Astrocyte (in vitro differentiated cells and primary cell): ENCODE results near the gene CILP2. TPM values are rescaled to one million over a fixed set of nuclear protein-coding genes. Genes with fewer than 3 reads are reported as not detected.
A peak's percentile ranks its signal among the peaks of the same experiment; 100 is the strongest.

Experiments used
- DNase-seq: peaks from one replicate; pipeline ENCODE4 v3.0.0-alpha.2; 2010; ENCODE audit warnings: low read depth
- FAIRE-seq: peaks from 2 replicates; lab custom pipeline; 2011; peaks lifted over from hg19 to GRCh38; lab: Jason Lieb, UNC
- H2AFZ ChIP-seq: 2 replicates; pipeline ENCODE4 v1.6.0; 2012; ENCODE audit warnings: low read depth, low read length, inconsistent platforms
- H3K27ac ChIP-seq: 2 replicates; pipeline ENCODE4 v1.5.1; 2011; ENCODE audit warnings: low read depth, low read length, inconsistent platforms
- H3K27me3 ChIP-seq: 2 replicates; pipeline ENCODE4 v1.6.0; 2011; ENCODE audit warnings: low read length, inconsistent platforms; ENCODE audit not compliant: insufficient read depth
- H3K36me3 ChIP-seq: 2 replicates; pipeline ENCODE4 v1.5.1; 2011; ENCODE audit warnings: low read length, inconsistent platforms; ENCODE audit not compliant: insufficient read depth
- H3K4me1 ChIP-seq: 2 replicates; pipeline ENCODE4 v1.5.1; 2011; ENCODE audit warnings: low read length, inconsistent platforms; ENCODE audit not compliant: insufficient read depth
- H3K4me2 ChIP-seq: 2 replicates; pipeline ENCODE4 v1.6.0; 2012; ENCODE audit warnings: low read length, inconsistent platforms
- H3K4me3 ChIP-seq: 2 replicates; pipeline ENCODE4 v1.5.1; 2011; ENCODE audit warnings: low read depth, mild to moderate bottlenecking, low read length, inconsistent platforms; ENCODE audit not compliant: insufficient read depth
- H3K79me2 ChIP-seq: 2 replicates; pipeline ENCODE4 v1.6.0; 2012; ENCODE audit warnings: mild to moderate bottlenecking, low read length, inconsistent platforms; ENCODE audit not compliant: insufficient read depth
- H3K9ac ChIP-seq: 2 replicates; pipeline ENCODE4 v1.6.0; 2012; ENCODE audit warnings: mild to moderate bottlenecking, low read length, inconsistent platforms
- H3K9me3 ChIP-seq: 2 replicates; pipeline ENCODE4 v1.5.1; 2012; ENCODE audit warnings: low read depth, mild to moderate bottlenecking, low read length, inconsistent platforms; ENCODE audit not compliant: insufficient read depth
- H4K20me1 ChIP-seq: 2 replicates; pipeline ENCODE4 v1.6.0; 2012; ENCODE audit warnings: low read length, inconsistent platforms; ENCODE audit not compliant: insufficient read depth
- H3K27ac Mint-ChIP-seq: one replicate; pipeline ENCODE4 v1.8.0; 2021; ENCODE audit warnings: mild to moderate bottlenecking, mixed read lengths; ENCODE audit not compliant: unreplicated experiment
- H3K27me3 Mint-ChIP-seq: one replicate; pipeline ENCODE4 v1.8.0; 2021; ENCODE audit warnings: low read depth, mixed read lengths; ENCODE audit not compliant: unreplicated experiment
- H3K36me3 Mint-ChIP-seq: one replicate; pipeline ENCODE4 v1.8.0; 2021; ENCODE audit warnings: low read depth, mixed read lengths; ENCODE audit not compliant: unreplicated experiment
- H3K4me1 Mint-ChIP-seq: one replicate; pipeline ENCODE4 v1.8.0; 2021; ENCODE audit warnings: low read depth, mixed read lengths; ENCODE audit not compliant: unreplicated experiment
- H3K4me3 Mint-ChIP-seq: one replicate; pipeline ENCODE4 v1.8.0; 2021; ENCODE audit warnings: mild to moderate bottlenecking, moderate library complexity, mixed read lengths; ENCODE audit not compliant: unreplicated experiment
- H3K9me3 Mint-ChIP-seq: one replicate; pipeline ENCODE4 v1.8.0; 2021; ENCODE audit warnings: mild to moderate bottlenecking, mixed read lengths; ENCODE audit not compliant: unreplicated experiment
- EZH2 ChIP-seq: IDR thresholded peaks from 2 replicates; pipeline ENCODE4 v1.6.1; 2012; ENCODE audit warnings: mild to moderate bottlenecking, low read length, inconsistent platforms; ENCODE audit not compliant: insufficient read depth
- total RNA-seq: library from RNA; stranded (reverse); gene quantifications from 2 replicates; pipeline ENCODE4 v1.2.1, GENCODE V29; 2021
- TF ChIP-seq, protein P1 (sequence below): IDR thresholded peaks from 2 replicates; pipeline ENCODE4 v1.5.1; 2011; ENCODE audit warnings: low read depth, mild to moderate bottlenecking, inconsistent platforms, low read length, moderate library complexity; ENCODE audit not compliant: insufficient read depth

The CILP2 gene
- total RNA-seq, 1 donor from 2014 or later = 3.9 TPM

DNA sequence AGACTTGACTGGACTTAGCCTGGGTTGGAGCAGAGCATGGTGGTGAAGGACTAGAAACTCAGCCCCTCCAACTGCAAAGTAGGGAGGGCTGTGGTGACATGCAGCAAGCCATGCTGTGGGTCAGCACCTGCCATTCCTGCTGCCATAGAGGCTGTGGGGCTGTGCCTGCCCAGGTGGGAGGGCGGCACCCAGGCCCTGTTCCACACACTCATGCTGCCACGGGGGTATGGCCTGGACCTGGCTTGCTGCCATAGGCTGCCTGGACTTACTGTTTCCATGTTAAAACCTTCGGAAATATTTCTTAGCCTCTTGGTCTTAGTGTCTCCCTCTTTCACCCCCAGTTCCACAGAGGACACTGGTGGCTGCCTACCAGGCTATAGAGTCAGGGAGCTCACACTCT lies 29.3 kb downstream of the CILP2 start:
- H3K4me2 ChIP-seq = no peak overlapping the region
- no peak overlapping the region for H3K27ac ChIP-seq
- Mint-ChIP-seq H3K27me3 (peaks cover 8% of the 10 kb centered on the region), H3K4me1 (peaks cover 2% of the 10 kb centered on the region), H3K27ac (no peak overlapping the region), H3K36me3 (peaks cover 9% of the 10 kb centered on the region), H3K4me3 (no peak overlapping the region), H3K9me3 (peaks cover 12% of the 10 kb centered on the region)
- DNase-seq = no peak
- FAIRE-seq = no peak
- no peak overlapping the region for H3K9ac ChIP-seq
- TF ChIP-seq, protein P1, sequence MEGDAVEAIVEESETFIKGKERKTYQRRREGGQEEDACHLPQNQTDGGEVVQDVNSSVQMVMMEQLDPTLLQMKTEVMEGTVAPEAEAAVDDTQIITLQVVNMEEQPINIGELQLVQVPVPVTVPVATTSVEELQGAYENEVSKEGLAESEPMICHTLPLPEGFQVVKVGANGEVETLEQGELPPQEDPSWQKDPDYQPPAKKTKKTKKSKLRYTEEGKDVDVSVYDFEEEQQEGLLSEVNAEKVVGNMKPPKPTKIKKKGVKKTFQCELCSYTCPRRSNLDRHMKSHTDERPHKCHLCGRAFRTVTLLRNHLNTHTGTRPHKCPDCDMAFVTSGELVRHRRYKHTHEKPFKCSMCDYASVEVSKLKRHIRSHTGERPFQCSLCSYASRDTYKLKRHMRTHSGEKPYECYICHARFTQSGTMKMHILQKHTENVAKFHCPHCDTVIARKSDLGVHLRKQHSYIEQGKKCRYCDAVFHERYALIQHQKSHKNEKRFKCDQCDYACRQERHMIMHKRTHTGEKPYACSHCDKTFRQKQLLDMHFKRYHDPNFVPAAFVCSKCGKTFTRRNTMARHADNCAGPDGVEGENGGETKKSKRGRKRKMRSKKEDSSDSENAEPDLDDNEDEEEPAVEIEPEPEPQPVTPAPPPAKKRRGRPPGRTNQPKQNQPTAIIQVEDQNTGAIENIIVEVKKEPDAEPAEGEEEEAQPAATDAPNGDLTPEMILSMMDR = no peak
- TF ChIP-seq EZH2 = no peak
- H3K9me3 ChIP-seq = no peaks in the 10 kb centered on the region
- H4K20me1 ChIP-seq = no peaks in the 10 kb centered on the region
- no peak overlapping the region for H2AFZ ChIP-seq
- H3K4me1 ChIP-seq = peaks cover 4% of the 10 kb centered on the region
- no peaks in the 10 kb centered on the region for H3K79me2 ChIP-seq
- H3K4me3 ChIP-seq = no peak overlapping the region
- no peaks in the 10 kb centered on the region for H3K36me3 ChIP-seq
- H3K27me3 ChIP-seq = no peaks in the 10 kb centered on the region

DNA sequence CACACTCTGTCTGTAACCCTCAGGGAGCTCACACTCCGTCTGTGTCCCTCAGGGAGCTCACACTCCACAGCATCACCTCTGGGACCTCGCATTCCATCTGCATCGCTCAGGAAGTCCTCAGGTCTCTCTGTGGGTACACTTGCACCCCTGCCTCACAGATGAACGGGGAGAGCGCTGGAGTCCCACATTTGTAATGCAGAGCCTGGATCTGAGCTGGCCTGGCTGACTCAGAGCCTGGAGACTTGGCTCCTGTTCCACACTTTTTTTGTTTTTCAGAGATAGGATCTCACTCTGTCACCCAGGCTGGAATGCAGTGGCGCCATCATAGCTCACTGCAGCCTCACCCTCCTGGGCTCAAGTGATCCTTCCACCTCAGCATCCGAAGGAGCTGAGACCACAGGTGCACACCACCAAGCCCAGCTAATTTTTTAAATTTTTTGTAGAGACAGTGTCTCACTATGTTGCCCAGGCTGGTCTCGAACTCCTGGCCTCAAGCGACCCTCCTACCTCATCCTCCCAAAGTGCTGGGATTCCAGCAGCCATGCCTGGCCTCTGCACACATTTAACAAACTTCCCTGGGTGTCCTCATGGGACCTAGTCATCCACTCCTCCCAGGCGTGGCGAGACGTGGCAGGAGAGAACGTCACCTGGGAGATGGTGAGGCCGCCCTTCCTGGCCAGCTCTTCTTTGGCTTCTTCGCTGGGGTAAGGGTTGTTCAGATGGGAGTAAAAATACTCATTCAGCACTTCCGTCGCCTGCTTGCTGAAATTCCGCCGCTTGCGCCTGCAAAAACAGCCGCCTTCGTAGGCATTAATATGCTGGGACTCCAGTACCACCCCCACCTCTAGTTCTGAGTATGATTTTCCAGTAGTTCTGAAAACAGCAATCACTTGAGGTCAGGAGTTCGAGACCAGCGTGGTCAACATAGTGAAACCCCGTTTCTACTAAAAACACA lies 31.0 kb downstream of the CILP2 start:
- Histone ChIP-seq H3K4me2 (no peak overlapping the region), H3K4me1 (peaks cover 4% of the 10 kb centered on the region), H3K36me3 (no peaks in the 10 kb centered on the region), H4K20me1 (no peaks in the 10 kb centered on the region), H2AFZ (no peak overlapping the region), H3K27me3 (no peaks in the 10 kb centered on the region), H3K79me2 (no peaks in the 10 kb centered on the region), H3K27ac (no peak overlapping the region), H3K9ac (no peak overlapping the region), H3K9me3 (no peaks in the 10 kb centered on the region), H3K4me3 (no peak overlapping the region)
- peaks cover 2% of the 10 kb centered on the region for H3K4me1 Mint-ChIP-seq
- FAIRE-seq = no peak
- TF ChIP-seq, protein P1 = no peak
- no peak for TF ChIP-seq EZH2
- peaks cover 12% of the 10 kb centered on the region for H3K9me3 Mint-ChIP-seq
- peaks cover 6% of the 10 kb centered on the region for H3K27me3 Mint-ChIP-seq
- peaks cover 9% of the 10 kb centered on the region for H3K36me3 Mint-ChIP-seq
- no peak overlapping the region for H3K27ac Mint-ChIP-seq
- H3K4me3 Mint-ChIP-seq = no peak overlapping the region
- DNase-seq = peak; percentile 59

DNA sequence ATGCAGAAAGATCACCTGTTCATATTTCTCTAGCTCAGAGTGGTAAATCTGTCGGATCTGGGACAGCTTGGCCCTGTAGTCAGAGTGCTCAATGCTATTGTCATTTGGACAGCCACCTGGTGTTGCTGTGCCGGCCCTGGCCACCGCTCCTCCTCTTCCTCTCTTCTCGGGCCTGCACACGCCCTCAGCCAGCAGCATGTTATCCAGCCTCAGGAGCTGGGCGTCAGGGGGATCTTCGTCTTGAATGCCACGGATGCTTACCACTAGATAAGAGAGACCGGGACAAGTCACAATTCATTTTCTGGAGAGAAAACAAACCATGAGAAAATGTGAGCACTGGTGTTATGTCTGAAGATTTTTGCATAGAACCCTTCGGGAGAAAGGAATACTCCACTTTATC lies 32.5 kb downstream of the CILP2 start:
- no peak overlapping the region for H3K9ac ChIP-seq
- no peak for TF ChIP-seq EZH2
- Mint-ChIP-seq H3K27me3 (peaks cover 9% of the 10 kb centered on the region), H3K4me3 (no peak overlapping the region), H3K9me3 (peaks cover 12% of the 10 kb centered on the region), H3K27ac (no peak overlapping the region), H3K36me3 (peaks cover 7% of the 10 kb centered on the region), H3K4me1 (peaks cover 2% of the 10 kb centered on the region)
- H2AFZ ChIP-seq = no peak overlapping the region
- FAIRE-seq (no peak), DNase-seq (no peak)
- no peak overlapping the region for H3K4me3 ChIP-seq
- H3K4me1 ChIP-seq = peaks cover 4% of the 10 kb centered on the region
- no peaks in the 10 kb centered on the region for H4K20me1 ChIP-seq
- no peaks in the 10 kb centered on the region for H3K79me2 ChIP-seq
- no peaks in the 10 kb centered on the region for H3K36me3 ChIP-seq
- no peaks in the 10 kb centered on the region for H3K9me3 ChIP-seq
- H3K27ac ChIP-seq = no peak overlapping the region
- H3K27me3 ChIP-seq = no peaks in the 10 kb centered on the region
- no peak overlapping the region for H3K4me2 ChIP-seq
